Spleen (tissue), 7 donors: ENCODE data around the gene THAP7.

Experiments used
- CTCF ChIP-seq, 11 experiments: fragments of 200-600 bp in 7 of 11; fragments of 450-650 bp in 4 of 11; sonication (generic) in 4 of 11; IDR thresholded peaks in 8 of 11; conservative IDR thresholded peaks in 3 of 11; 1 replicate in 7 of 11; 2 replicates in 4 of 11; pipeline versions ENCODE4 v1.4.0 to v1.8.0; 2016 to 2021; ENCODE audit warnings: antibody characterized with exemption in 11 of 11, inconsistent platforms in 4 of 11, mild to moderate bottlenecking in 1 of 11
- POLR2A ChIP-seq, 3 donors: fragments of 450-650 bp; IDR thresholded peaks; one replicate each; pipeline ENCODE4 v1.5.1; 2017; ENCODE audit warnings: antibody characterized with exemption in 3 of 3, mild to moderate bottlenecking in 1 of 3
- donor health status: DM: no; HTN: no; CAD: no; lungs with moderate emphysema.
- donor health status: DM: no; HTN: no; CAD: no.
- donor health status: DM: no; HTN: no; CAD: no.

GRCh38 chr22:21010426-21011113 is 8.7 kb upstream of the THAP7 start:
- TF ChIP-seq CTCF (IDR thresholded peaks at IDR 0.05 in 8 of 11, conservative IDR thresholded peaks at IDR 0.05 in 3 of 11) (no peak), POLR2A (IDR thresholded peaks at IDR 0.05) (no peak)
